ENCODE data around the gene C3orf70. TPM values are rescaled to one million over a fixed set of nuclear protein-coding genes. Genes with fewer than 3 reads are reported as not detected.

C3orf70 gene
- total RNA-seq, 1 donor from 2014 or later = 5.7 TPM

GRCh38 chr3:185059766-185060165, 93.1 kb downstream of the C3orf70 start:
- peaks cover 21% of the 10 kb centered on the region for H3K9me3 Mint-ChIP-seq (ENCODE audit: unreplicated experiment)

GRCh38 chr3:185058796-185059195, 94.1 kb downstream of the C3orf70 start:
- no peak overlapping the region for H3K27ac ChIP-seq (ENCODE audit: low read depth, low read length)
- DNase-seq (ENCODE audit: low read depth) (no peak), FAIRE-seq (no peak)
- H3K4me3 ChIP-seq (ENCODE audit: insufficient read depth, low read depth, low read length) = no peak overlapping the region
- H3K4me1 ChIP-seq (ENCODE audit: insufficient read depth, low read length) = no peaks in the 10 kb centered on the region
- H3K27me3 ChIP-seq (ENCODE audit: insufficient read depth, low read length) = no peaks in the 10 kb centered on the region
- H2AFZ ChIP-seq (ENCODE audit: low read depth, low read length) = no peak overlapping the region
- TF ChIP-seq CTCF (IDR thresholded peaks at IDR 0.05; ENCODE audit: insufficient read depth, low read depth, low read length) (no peak), EZH2 (IDR thresholded peaks at IDR 0.05; ENCODE audit: insufficient read depth, low read length) (no peak)
- Mint-ChIP-seq H3K27me3 (ENCODE audit: low read depth, unreplicated experiment) (no peaks in the 10 kb centered on the region), H3K4me1 (ENCODE audit: low read depth, unreplicated experiment) (no peaks in the 10 kb centered on the region), H3K36me3 (ENCODE audit: low read depth, unreplicated experiment) (peaks cover 27% of the 10 kb centered on the region), H3K9me3 (ENCODE audit: unreplicated experiment) (peaks cover 21% of the 10 kb centered on the region), H3K4me3 (ENCODE audit: unreplicated experiment) (no peak overlapping the region), H3K27ac (ENCODE audit: unreplicated experiment) (no peak overlapping the region)
- no peak overlapping the region for H3K4me2 ChIP-seq (ENCODE audit: low read length)
- H3K79me2 ChIP-seq (ENCODE audit: insufficient read depth, low read length) = no peaks in the 10 kb centered on the region
- H3K9ac ChIP-seq (ENCODE audit: low read length) = no peak overlapping the region
- no peaks in the 10 kb centered on the region for H3K36me3 ChIP-seq (ENCODE audit: insufficient read depth, low read length)
- no peaks in the 10 kb centered on the region for H3K9me3 ChIP-seq (ENCODE audit: insufficient read depth, low read depth, low read length)
- no peaks in the 10 kb centered on the region for H4K20me1 ChIP-seq (ENCODE audit: insufficient read depth, low read length)

More at GRCh38 chr3:185059766-185060165, 93.1 kb downstream of the C3orf70 start:
- Mint-ChIP-seq H3K27me3 (ENCODE audit: low read depth, unreplicated experiment) (no peaks in the 10 kb centered on the region), H3K4me3 (ENCODE audit: unreplicated experiment) (no peak overlapping the region), H3K27ac (ENCODE audit: unreplicated experiment) (no peak overlapping the region), H3K4me1 (ENCODE audit: low read depth, unreplicated experiment) (no peaks in the 10 kb centered on the region), H3K36me3 (ENCODE audit: low read depth, unreplicated experiment) (peaks cover 25% of the 10 kb centered on the region)
- Histone ChIP-seq H3K36me3 (ENCODE audit: insufficient read depth, low read length) (no peaks in the 10 kb centered on the region), H3K9ac (ENCODE audit: low read length) (no peak overlapping the region), H3K9me3 (ENCODE audit: insufficient read depth, low read depth, low read length) (no peaks in the 10 kb centered on the region), H3K4me2 (ENCODE audit: low read length) (no peak overlapping the region), H3K4me3 (ENCODE audit: insufficient read depth, low read depth, low read length) (no peak overlapping the region), H3K27ac (ENCODE audit: low read depth, low read length) (no peak overlapping the region), H2AFZ (ENCODE audit: low read depth, low read length) (no peak overlapping the region), H3K79me2 (ENCODE audit: insufficient read depth, low read length) (no peaks in the 10 kb centered on the region), H4K20me1 (ENCODE audit: insufficient read depth, low read length) (no peaks in the 10 kb centered on the region), H3K27me3 (ENCODE audit: insufficient read depth, low read length) (no peaks in the 10 kb centered on the region), H3K4me1 (ENCODE audit: insufficient read depth, low read length) (no peaks in the 10 kb centered on the region)
- DNase-seq (ENCODE audit: low read depth) (no peak), FAIRE-seq (no peak)
- no peak for TF ChIP-seq EZH2 (IDR thresholded peaks at IDR 0.05; ENCODE audit: insufficient read depth, low read length)
- no peak for TF ChIP-seq CTCF (IDR thresholded peaks at IDR 0.05; ENCODE audit: insufficient read depth, low read depth, low read length)

GRCh38 chr3:185057829-185058228, 95.0 kb downstream of the C3orf70 start:
- Mint-ChIP-seq H3K9me3 (ENCODE audit: unreplicated experiment) (peaks cover 21% of the 10 kb centered on the region), H3K4me1 (ENCODE audit: low read depth, unreplicated experiment) (no peaks in the 10 kb centered on the region), H3K36me3 (ENCODE audit: low read depth, unreplicated experiment) (peaks cover 30% of the 10 kb centered on the region), H3K4me3 (ENCODE audit: unreplicated experiment) (no peak overlapping the region), H3K27me3 (ENCODE audit: low read depth, unreplicated experiment) (no peaks in the 10 kb centered on the region), H3K27ac (ENCODE audit: unreplicated experiment) (no peak overlapping the region)
- H3K79me2 ChIP-seq (ENCODE audit: insufficient read depth, low read length) = no peaks in the 10 kb centered on the region
- DNase-seq (ENCODE audit: low read depth) (no peak), FAIRE-seq (no peak)
- no peaks in the 10 kb centered on the region for H3K36me3 ChIP-seq (ENCODE audit: insufficient read depth, low read length)
- TF ChIP-seq CTCF (IDR thresholded peaks at IDR 0.05; ENCODE audit: insufficient read depth, low read depth, low read length) (no peak), EZH2 (IDR thresholded peaks at IDR 0.05; ENCODE audit: insufficient read depth, low read length) (no peak)
- no peaks in the 10 kb centered on the region for H3K4me1 ChIP-seq (ENCODE audit: insufficient read depth, low read length)
- H3K27me3 ChIP-seq (ENCODE audit: insufficient read depth, low read length) = no peaks in the 10 kb centered on the region
- no peak overlapping the region for H3K27ac ChIP-seq (ENCODE audit: low read depth, low read length)
- no peak overlapping the region for H3K4me3 ChIP-seq (ENCODE audit: insufficient read depth, low read depth, low read length)
- no peak overlapping the region for H3K4me2 ChIP-seq (ENCODE audit: low read length)
- H4K20me1 ChIP-seq (ENCODE audit: insufficient read depth, low read length) = no peaks in the 10 kb centered on the region
- H2AFZ ChIP-seq (ENCODE audit: low read depth, low read length) = no peak overlapping the region
- no peak overlapping the region for H3K9ac ChIP-seq (ENCODE audit: low read length)
- no peaks in the 10 kb centered on the region for H3K9me3 ChIP-seq (ENCODE audit: insufficient read depth, low read depth, low read length)
